ENCODE results near the gene SYT9.

- no peak for TF ChIP-seq EZH2 (IDR thresholded peaks at IDR 0.05; ENCODE audit: insufficient read depth, poor library complexity, severe bottlenecking)
- no peak for TF ChIP-seq EZH2phosphoT487 (IDR thresholded peaks at IDR 0.05; ENCODE audit: insufficient read depth, low read depth)
Observed at GRCh38 chr11:7278314-7278917, 26.7 kb downstream of the SYT9 start.
